Measurements from ENCODE around the gene RAB13.
"Not testable (repeated sequence)": the region's sequence is repeated elsewhere in the genome, so short reads cannot be mapped to it uniquely, and the experiment has no call there.

RAB13 gene

GRCh38 chr1:154014154-154014907 lies 28.2 kb upstream of the RAB13 start:
- no peak for ATAC-seq (ENCODE audit: insufficient read depth, low read depth)
- H3K27me3 ChIP-seq (ENCODE audit: insufficient read depth, low read length, poor library complexity): no peaks in the 10 kb centered on the region
- no peak overlapping the region for H3K4me3 ChIP-seq (ENCODE audit: low read depth in 1 of 2, low read length in 2 of 2)
- no peaks in the 10 kb centered on the region for H3K4me1 ChIP-seq (ENCODE audit: insufficient read depth, low read length)
- H3K4me2 ChIP-seq (ENCODE audit: insufficient read depth, low read length): no peak overlapping the region
- no peak for TF ChIP-seq EZH2 (IDR thresholded peaks at IDR 0.05; ENCODE audit: borderline replicate concordance, low read depth, low read length, severe bottlenecking)
- TF ChIP-seq CTCF (IDR thresholded peaks at IDR 0.05; ENCODE audit: borderline replicate concordance, extremely low read depth, low read length, poor library complexity, severe bottlenecking): no peak
- H3K36me3 ChIP-seq (ENCODE audit: insufficient read depth, low read length): no peaks in the 10 kb centered on the region
- no peaks in the 10 kb centered on the region for H3K79me2 ChIP-seq (ENCODE audit: insufficient read depth, low read length)
- no peak overlapping the region for H3K27ac ChIP-seq (ENCODE audit: low read length)
- DNase-seq: no peak
- no peak overlapping the region for H3K9ac ChIP-seq (ENCODE audit: low read depth, low read length)
- H4K20me1 ChIP-seq (ENCODE audit: insufficient read depth, low read length): no peaks in the 10 kb centered on the region
- no peak overlapping the region for H2AFZ ChIP-seq (ENCODE audit: low read depth, low read length)
- H3K9me3 ChIP-seq (ENCODE audit: insufficient read depth, low read length, severe bottlenecking): no peaks in the 10 kb centered on the region

GRCh38 chr1:154012543-154012942 lies 26.4 kb upstream of the RAB13 start:
- H3K79me2 ChIP-seq (ENCODE audit: insufficient read depth, low read length); H3K4me2 ChIP-seq (ENCODE audit: insufficient read depth, low read length); H3K4me1 ChIP-seq (ENCODE audit: insufficient read depth, low read length); H3K9ac ChIP-seq (ENCODE audit: low read depth, low read length); H4K20me1 ChIP-seq (ENCODE audit: insufficient read depth, low read length); H3K27ac ChIP-seq (ENCODE audit: low read length); H3K36me3 ChIP-seq (ENCODE audit: insufficient read depth, low read length); H2AFZ ChIP-seq (ENCODE audit: low read depth, low read length); DNase-seq; ATAC-seq (ENCODE audit: insufficient read depth, low read depth); H3K4me3 ChIP-seq (ENCODE audit: low read depth in 1 of 2, low read length in 2 of 2); H3K9me3 ChIP-seq (ENCODE audit: insufficient read depth, low read length, severe bottlenecking); H3K27me3 ChIP-seq (ENCODE audit: insufficient read depth, low read length, poor library complexity): not testable (repeated sequence)

- no peaks in the 10 kb centered on the region for H3K9me3 ChIP-seq (ENCODE audit: insufficient read depth, low read length, severe bottlenecking)
- H3K27me3 ChIP-seq (ENCODE audit: insufficient read depth, low read length, poor library complexity): no peaks in the 10 kb centered on the region
- TF ChIP-seq EZH2 (IDR thresholded peaks at IDR 0.05; ENCODE audit: borderline replicate concordance, low read depth, low read length, severe bottlenecking): no peak
- no peak for TF ChIP-seq CTCF (IDR thresholded peaks at IDR 0.05; ENCODE audit: borderline replicate concordance, extremely low read depth, low read length, poor library complexity, severe bottlenecking)
- no peaks in the 10 kb centered on the region for H3K79me2 ChIP-seq (ENCODE audit: insufficient read depth, low read length)
- no peak for ATAC-seq (ENCODE audit: insufficient read depth, low read depth)
- H3K9ac ChIP-seq (ENCODE audit: low read depth, low read length): no peak overlapping the region
- H3K4me2 ChIP-seq (ENCODE audit: insufficient read depth, low read length): no peak overlapping the region
- no peak overlapping the region for H2AFZ ChIP-seq (ENCODE audit: low read depth, low read length)
- H3K4me3 ChIP-seq (ENCODE audit: low read depth in 1 of 2, low read length in 2 of 2): no peak overlapping the region
- no peak overlapping the region for H3K27ac ChIP-seq (ENCODE audit: low read length)
- H3K4me1 ChIP-seq (ENCODE audit: insufficient read depth, low read length): no peaks in the 10 kb centered on the region
- no peaks in the 10 kb centered on the region for H3K36me3 ChIP-seq (ENCODE audit: insufficient read depth, low read length)
- no peak for DNase-seq
- H4K20me1 ChIP-seq (ENCODE audit: insufficient read depth, low read length): no peaks in the 10 kb centered on the region
Observed at GRCh38 chr1:154012129-154012528, 26.0 kb upstream of the RAB13 start.

- TF ChIP-seq CTCF (IDR thresholded peaks at IDR 0.05; ENCODE audit: borderline replicate concordance, extremely low read depth, low read length, poor library complexity, severe bottlenecking) (no peak), EZH2 (IDR thresholded peaks at IDR 0.05; ENCODE audit: borderline replicate concordance, low read depth, low read length, severe bottlenecking) (no peak)
- Histone ChIP-seq H3K36me3 (ENCODE audit: insufficient read depth, low read length) (no peaks in the 10 kb centered on the region), H2AFZ (ENCODE audit: low read depth, low read length) (no peak overlapping the region), H3K9me3 (ENCODE audit: insufficient read depth, low read length, severe bottlenecking) (no peaks in the 10 kb centered on the region), H3K27ac (ENCODE audit: low read length) (no peak overlapping the region), H3K4me2 (ENCODE audit: insufficient read depth, low read length) (no peak overlapping the region), H3K79me2 (ENCODE audit: insufficient read depth, low read length) (no peaks in the 10 kb centered on the region), H3K4me1 (ENCODE audit: insufficient read depth, low read length) (no peaks in the 10 kb centered on the region), H3K4me3 (ENCODE audit: low read depth in 1 of 2, low read length in 2 of 2) (no peak overlapping the region), H4K20me1 (ENCODE audit: insufficient read depth, low read length) (no peaks in the 10 kb centered on the region), H3K27me3 (ENCODE audit: insufficient read depth, low read length, poor library complexity) (no peaks in the 10 kb centered on the region), H3K9ac (ENCODE audit: low read depth, low read length) (no peak overlapping the region)
- ATAC-seq (ENCODE audit: insufficient read depth, low read depth) (no peak), DNase-seq (no peak)
Observed at GRCh38 chr1:154006136-154006535, 20.0 kb upstream of the RAB13 start.

Data from DND-41 (cell line).